Measurements from ENCODE around the gene NHERF2. TPM values are rescaled to one million over a fixed set of nuclear protein-coding genes. Genes with fewer than 3 reads are reported as not detected.

NHERF2 gene
- total RNA-seq, 2 experiments from 2014 or later: 1.9 to 2.0 TPM

DNA sequence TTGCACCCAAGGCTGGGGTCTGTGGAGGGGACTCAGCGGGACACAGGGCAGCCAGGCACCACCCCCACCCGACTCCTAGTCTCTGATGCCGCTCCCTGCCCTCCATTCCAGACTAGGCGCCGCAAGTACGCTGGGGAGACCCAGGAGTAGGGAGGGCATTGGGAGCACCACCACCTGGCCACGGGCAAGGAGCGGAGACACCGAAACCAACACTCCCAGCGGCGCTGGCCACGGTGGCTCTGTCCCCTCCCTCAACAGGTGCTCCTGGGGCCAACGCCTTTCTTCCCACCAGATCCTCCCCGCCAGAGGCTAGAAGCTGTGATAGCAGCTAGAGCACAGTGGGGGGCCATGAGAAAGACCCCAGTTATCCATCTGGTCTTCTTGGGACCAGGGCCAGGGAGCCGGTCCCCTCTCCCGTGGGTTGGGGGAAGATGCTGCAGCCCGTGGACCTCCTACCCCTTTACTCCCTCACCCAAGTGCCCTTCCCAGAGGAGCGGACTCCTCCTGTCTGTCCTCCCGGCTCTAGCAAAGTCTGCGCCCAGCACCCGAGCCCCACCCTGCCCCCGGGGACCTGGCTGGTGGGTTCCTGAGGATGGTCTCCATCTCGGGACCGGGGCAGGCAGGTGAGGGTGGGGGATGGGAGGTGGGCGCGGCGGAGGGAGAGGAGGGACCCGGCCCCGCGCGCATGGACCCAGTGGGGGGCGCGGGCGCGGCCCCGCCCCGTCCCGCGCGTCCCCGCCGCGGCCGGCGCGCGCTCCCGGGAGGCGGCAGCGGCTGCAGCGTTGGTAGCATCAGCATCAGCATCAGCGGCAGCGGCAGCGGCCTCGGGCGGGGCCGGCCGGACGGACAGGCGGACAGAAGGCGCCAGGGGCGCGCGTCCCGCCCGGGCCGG is 37.2 kb upstream of the NHERF2 start, which contains the start of gene SYNGR3:
Gene SYNGR3, plus strand, starts transcription at position 762 of the 892 bp plus-strand sequence. CDS start 133 bp downstream, outside the sequence.
- H3K27ac ChIP-seq (ENCODE audit: low read depth in 1 of 2, low read length in 2 of 2): no peak within 1 kb of the TSS
- peaks cover 0 to 18% of the 10 kb centered on the region in 2 experiments for H3K9me3 ChIP-seq (ENCODE audit: control insufficient read depth in 1 of 2, insufficient read depth in 1 of 2, low read length in 2 of 2)
- Mint-ChIP-seq H3K9me3 (no peaks in the 10 kb centered on the region), H3K4me3 (peak within 1 kb of the TSS; percentile 81), H3K36me3 (ENCODE audit: low read depth) (peaks cover 20% of the 10 kb centered on the region), H3K27me3 (peaks cover 26% of the 10 kb centered on the region), H3K4me1 (ENCODE audit: low read depth) (peaks cover 36% of the 10 kb centered on the region), H3K27ac (peak within 1 kb of the TSS; percentile 79)
- H3K4me3 ChIP-seq (ENCODE audit: low read length): peak within 1 kb of the TSS; percentile 55
- peaks cover 40% of the 10 kb centered on the region for H3K4me1 ChIP-seq (ENCODE audit: insufficient read depth, low read length)
- H3K27me3 ChIP-seq (ENCODE audit: control insufficient read depth in 1 of 2, insufficient read depth in 2 of 2, low read length in 2 of 2): peaks cover 13 to 15% of the 10 kb centered on the region in 2 experiments
- TF ChIP-seq, protein P1, sequence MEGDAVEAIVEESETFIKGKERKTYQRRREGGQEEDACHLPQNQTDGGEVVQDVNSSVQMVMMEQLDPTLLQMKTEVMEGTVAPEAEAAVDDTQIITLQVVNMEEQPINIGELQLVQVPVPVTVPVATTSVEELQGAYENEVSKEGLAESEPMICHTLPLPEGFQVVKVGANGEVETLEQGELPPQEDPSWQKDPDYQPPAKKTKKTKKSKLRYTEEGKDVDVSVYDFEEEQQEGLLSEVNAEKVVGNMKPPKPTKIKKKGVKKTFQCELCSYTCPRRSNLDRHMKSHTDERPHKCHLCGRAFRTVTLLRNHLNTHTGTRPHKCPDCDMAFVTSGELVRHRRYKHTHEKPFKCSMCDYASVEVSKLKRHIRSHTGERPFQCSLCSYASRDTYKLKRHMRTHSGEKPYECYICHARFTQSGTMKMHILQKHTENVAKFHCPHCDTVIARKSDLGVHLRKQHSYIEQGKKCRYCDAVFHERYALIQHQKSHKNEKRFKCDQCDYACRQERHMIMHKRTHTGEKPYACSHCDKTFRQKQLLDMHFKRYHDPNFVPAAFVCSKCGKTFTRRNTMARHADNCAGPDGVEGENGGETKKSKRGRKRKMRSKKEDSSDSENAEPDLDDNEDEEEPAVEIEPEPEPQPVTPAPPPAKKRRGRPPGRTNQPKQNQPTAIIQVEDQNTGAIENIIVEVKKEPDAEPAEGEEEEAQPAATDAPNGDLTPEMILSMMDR (IDR thresholded peaks at IDR 0.05): no peak
- intact Hi-C loops (cut with DNase I, micrococcal nuclease): loop anchor here in 1 of 2 experiments (5.0 kb wide), 1 partner anchor 47 kb away; the partner anchor contains the start of gene MSRB1
- DNase-seq (peak in 1 of 14 experiments; percentile 43), ATAC-seq (ENCODE audit: poor library complexity) (no peak)
- peaks cover 12% of the 10 kb centered on the region for H3K36me3 ChIP-seq (ENCODE audit: insufficient read depth, low read length)
- ChIA-PET POLR2A (interaction anchor here (1.3 to 5.1 kb wide), 3 partner anchors 18 to 165 kb away, joined by 4 to 27 read pairs (median 12); partner anchors contain the start of genes RPS2, TBL3 and TRAF7), CTCF (interaction anchor here (1.3 kb wide), 1 partner anchor 14 kb away, joined by 5 read pairs; no protein-coding TSS in a partner anchor)

DNA sequence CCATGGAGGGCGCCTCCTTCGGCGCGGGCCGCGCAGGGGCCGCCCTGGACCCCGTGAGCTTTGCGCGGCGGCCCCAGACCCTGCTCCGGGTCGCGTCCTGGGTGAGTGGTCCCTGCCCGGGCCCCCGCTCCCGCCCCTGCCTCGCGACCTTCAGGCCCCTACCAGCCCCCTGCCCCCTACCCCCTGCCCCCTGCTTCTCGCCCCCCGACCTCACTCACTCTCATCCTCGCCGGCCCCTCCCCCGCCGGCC is 36.7 kb upstream of the NHERF2 start:
- H3K4me1 Mint-ChIP-seq (ENCODE audit: low read depth): peaks cover 31% of the 10 kb centered on the region
- intact Hi-C loops (cut with DNase I, micrococcal nuclease): loop anchor here in 1 of 2 experiments (5.0 kb wide), 1 partner anchor 48 kb away; the partner anchor contains the start of gene MSRB1
- peaks cover 26% of the 10 kb centered on the region for H3K27me3 Mint-ChIP-seq
- Histone ChIP-seq H3K36me3 (ENCODE audit: insufficient read depth, low read length) (peaks cover 12% of the 10 kb centered on the region), H3K4me3 (ENCODE audit: low read length) (peak overlapping the region; percentile 55), H3K4me1 (ENCODE audit: insufficient read depth, low read length) (peaks cover 34% of the 10 kb centered on the region), H3K9me3 (ENCODE audit: control insufficient read depth in 1 of 2, insufficient read depth in 1 of 2, low read length in 2 of 2) (peaks cover 0 to 18% of the 10 kb centered on the region in 2 experiments), H3K27ac (ENCODE audit: low read depth in 1 of 2, low read length in 2 of 2) (no peak overlapping the region), H3K27me3 (ENCODE audit: control insufficient read depth in 1 of 2, insufficient read depth in 2 of 2, low read length in 2 of 2) (peaks cover 13 to 15% of the 10 kb centered on the region in 2 experiments)
- H3K9me3 Mint-ChIP-seq: no peaks in the 10 kb centered on the region
- no peak overlapping the region for H3K27ac Mint-ChIP-seq
- peaks cover 15% of the 10 kb centered on the region for H3K36me3 Mint-ChIP-seq (ENCODE audit: low read depth)
- CTCF ChIA-PET: interaction anchor here (0.6 to 3.2 kb wide), 2 partner anchors 14 to 269 kb away, joined by 4 to 17 read pairs; no protein-coding TSS in a partner anchor
- no peak for DNase-seq
- no peak for ATAC-seq (ENCODE audit: poor library complexity)
- H3K4me3 Mint-ChIP-seq: no peak overlapping the region
- POLR2A ChIA-PET: interaction anchor here (1.3 to 5.1 kb wide), 4 partner anchors 18 to 165 kb away, joined by 4 to 55 read pairs (median 24); partner anchors contain the start of genes RPS2, TBL3 and TRAF7
- TF ChIP-seq, protein P1 (IDR thresholded peaks at IDR 0.05): no peak

DNA sequence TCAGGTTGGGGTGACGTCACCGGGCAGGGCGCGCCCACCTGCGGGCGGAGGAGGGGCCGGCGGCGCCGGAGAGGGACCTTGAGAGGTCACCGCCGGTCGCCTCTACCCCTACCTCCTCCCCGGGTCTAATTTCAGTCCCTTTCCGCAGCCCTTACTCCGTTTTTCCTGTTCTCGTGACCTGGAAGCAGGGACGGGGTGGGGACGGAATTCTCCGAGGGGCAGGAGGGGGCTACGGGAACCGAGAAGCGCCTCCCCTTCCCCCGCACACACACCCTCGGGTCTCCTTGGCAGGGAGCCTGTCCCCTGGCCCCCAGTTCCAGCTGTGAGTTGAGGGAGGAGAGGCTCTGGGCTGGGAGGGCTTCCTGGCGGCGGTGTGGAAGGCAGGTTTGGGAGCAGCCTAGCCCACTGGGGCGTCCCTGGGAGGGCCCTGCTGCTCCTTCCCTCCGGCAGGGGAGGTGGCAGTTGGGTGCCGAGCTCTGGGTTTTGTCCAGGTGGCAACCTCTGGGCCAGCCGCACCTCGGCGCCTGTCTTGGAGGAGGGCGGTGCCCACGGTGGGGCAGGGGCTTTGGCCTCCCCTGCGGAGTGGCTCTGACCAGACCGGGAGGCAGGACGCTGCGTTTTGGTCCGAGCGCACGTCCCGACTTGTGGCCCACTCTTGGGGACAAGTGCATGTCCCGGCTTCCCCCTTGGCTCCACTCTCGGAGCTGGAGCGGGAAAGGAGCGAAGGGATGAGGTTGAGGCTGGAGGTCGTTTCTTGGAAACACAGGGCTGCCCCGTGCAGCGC is 36.2 kb upstream of the NHERF2 start:
- H3K27me3 ChIP-seq (ENCODE audit: control insufficient read depth in 1 of 2, insufficient read depth in 2 of 2, low read length in 2 of 2): peaks cover 13 to 15% of the 10 kb centered on the region in 2 experiments
- ATAC-seq (ENCODE audit: poor library complexity) (no peak), DNase-seq (peak in 5 of 14 experiments; percentile 52 to 73 (median 65))
- H3K4me3 ChIP-seq (ENCODE audit: low read length): peak overlapping the region; percentile 55
- H3K36me3 Mint-ChIP-seq (ENCODE audit: low read depth): peaks cover 12% of the 10 kb centered on the region
- peaks cover 26% of the 10 kb centered on the region for H3K27me3 Mint-ChIP-seq
- H3K9me3 ChIP-seq (ENCODE audit: control insufficient read depth in 1 of 2, insufficient read depth in 1 of 2, low read length in 2 of 2): peaks cover 0 to 18% of the 10 kb centered on the region in 2 experiments
- H3K27ac ChIP-seq (ENCODE audit: low read depth in 1 of 2, low read length in 2 of 2): no peak overlapping the region
- H3K27ac Mint-ChIP-seq: peak overlapping the region; percentile 79
- no peaks in the 10 kb centered on the region for H3K9me3 Mint-ChIP-seq
- H3K4me1 Mint-ChIP-seq (ENCODE audit: low read depth): peaks cover 26% of the 10 kb centered on the region
- POLR2A ChIA-PET: interaction anchor here (0.9 to 5.1 kb wide), 7 partner anchors 19 to 530 kb away, joined by 3 to 55 read pairs (median 5); partner anchors contain the start of genes AMDHD2, NTHL1, PGP and RPS2
- CTCF ChIA-PET: interaction anchor here (0.6 to 3.2 kb wide), 2 partner anchors 13 to 270 kb away, joined by 4 to 17 read pairs; no protein-coding TSS in a partner anchor
- peak overlapping the region; percentile 80 for H3K4me3 Mint-ChIP-seq
- peaks cover 9% of the 10 kb centered on the region for H3K36me3 ChIP-seq (ENCODE audit: insufficient read depth, low read length)
- intact Hi-C loops (cut with DNase I, micrococcal nuclease): loop anchor here in 1 of 2 experiments (5.0 kb wide), 1 partner anchor 48 kb away; the partner anchor contains the start of gene MSRB1
- TF ChIP-seq, protein P1 (IDR thresholded peaks at IDR 0.05): no peak
- H3K4me1 ChIP-seq (ENCODE audit: insufficient read depth, low read length): peaks cover 29% of the 10 kb centered on the region

Measured in CD4-positive, alpha-beta T cell (primary cell).